ENCODE results near the gene SMARCD3. TPM values are rescaled to one million over a fixed set of nuclear protein-coding genes. Genes with fewer than 3 reads are reported as not detected.

The SMARCD3 gene
- total and polyA plus RNA-seq, 2 donors (not counting 1 experiment from before 2014, with no cell fraction given): 23.8 to 30.7 TPM

DNA sequence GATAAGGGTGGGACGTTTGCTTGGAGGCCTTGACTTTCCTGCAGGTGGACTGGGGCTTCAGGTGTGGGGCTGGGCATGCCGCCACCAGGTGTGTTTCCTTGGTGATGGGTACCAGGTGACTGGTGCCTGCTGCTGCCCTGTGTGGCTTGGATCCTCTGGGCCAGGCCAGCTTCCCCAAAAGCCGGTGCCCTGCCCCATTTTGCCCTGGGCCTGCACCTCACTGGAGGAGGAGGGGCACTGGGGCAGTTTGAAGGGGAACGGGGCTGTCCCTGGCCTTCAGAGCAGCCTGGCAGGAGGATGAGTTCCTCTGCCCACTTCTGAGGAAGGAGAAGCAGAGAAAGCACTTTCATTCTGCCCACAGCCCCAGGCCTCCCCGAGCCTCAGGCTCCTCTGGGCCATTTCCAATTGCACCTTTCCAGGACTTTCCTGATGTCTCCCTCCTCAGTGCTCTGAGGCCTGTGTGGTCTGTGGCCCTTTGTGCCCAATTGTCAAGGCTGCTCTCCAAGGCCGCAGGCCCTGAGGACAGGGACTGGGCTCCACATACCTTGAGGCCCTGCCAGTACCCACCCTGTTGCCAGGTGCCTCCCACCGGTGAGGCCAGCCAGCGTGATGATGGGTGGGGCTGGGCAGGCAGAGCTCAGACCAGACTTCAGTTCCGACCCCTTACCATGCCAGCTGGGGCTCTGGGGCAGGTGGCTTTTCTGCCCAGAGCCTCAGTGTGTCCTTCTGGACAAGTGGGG, 25.3 kb upstream of the SMARCD3 start:
- Histone ChIP-seq H3K4me1 (ENCODE audit: control insufficient read depth, extremely low read depth, insufficient read depth, low read length) (no peaks in the 10 kb centered on the region), H3K4me3 (replicated peaks in 1 of 4; ENCODE audit: control extremely low read depth in 1 of 4, insufficient read depth in 1 of 4, low read depth in 3 of 4, low read length in 4 of 4) (no peak overlapping the region), H2AFZ (ENCODE audit: low read length) (no peak overlapping the region), H3K36me3 (ENCODE audit: control insufficient read depth, insufficient read depth, low read length) (no peaks in the 10 kb centered on the region), H3K27ac (ENCODE audit: insufficient read depth, low read length) (no peak overlapping the region), H3K27me3 (ENCODE audit: control insufficient read depth, insufficient read depth, low read length) (peaks cover 7% of the 10 kb centered on the region), H3K9me3 (ENCODE audit: control insufficient read depth, insufficient read depth, low read depth, low read length) (no peaks in the 10 kb centered on the region), H4K20me1 (ENCODE audit: control insufficient read depth, extremely low read depth, insufficient read depth, low read length) (no peaks in the 10 kb centered on the region), H3K4me2 (ENCODE audit: extremely low read depth, insufficient read depth, low read length) (no peak overlapping the region), H3K9ac (ENCODE audit: insufficient read depth, low read length) (no peak overlapping the region), H3K79me2 (ENCODE audit: control insufficient read depth, insufficient read depth, low read length) (no peaks in the 10 kb centered on the region)
- TF ChIP-seq, protein P1, sequence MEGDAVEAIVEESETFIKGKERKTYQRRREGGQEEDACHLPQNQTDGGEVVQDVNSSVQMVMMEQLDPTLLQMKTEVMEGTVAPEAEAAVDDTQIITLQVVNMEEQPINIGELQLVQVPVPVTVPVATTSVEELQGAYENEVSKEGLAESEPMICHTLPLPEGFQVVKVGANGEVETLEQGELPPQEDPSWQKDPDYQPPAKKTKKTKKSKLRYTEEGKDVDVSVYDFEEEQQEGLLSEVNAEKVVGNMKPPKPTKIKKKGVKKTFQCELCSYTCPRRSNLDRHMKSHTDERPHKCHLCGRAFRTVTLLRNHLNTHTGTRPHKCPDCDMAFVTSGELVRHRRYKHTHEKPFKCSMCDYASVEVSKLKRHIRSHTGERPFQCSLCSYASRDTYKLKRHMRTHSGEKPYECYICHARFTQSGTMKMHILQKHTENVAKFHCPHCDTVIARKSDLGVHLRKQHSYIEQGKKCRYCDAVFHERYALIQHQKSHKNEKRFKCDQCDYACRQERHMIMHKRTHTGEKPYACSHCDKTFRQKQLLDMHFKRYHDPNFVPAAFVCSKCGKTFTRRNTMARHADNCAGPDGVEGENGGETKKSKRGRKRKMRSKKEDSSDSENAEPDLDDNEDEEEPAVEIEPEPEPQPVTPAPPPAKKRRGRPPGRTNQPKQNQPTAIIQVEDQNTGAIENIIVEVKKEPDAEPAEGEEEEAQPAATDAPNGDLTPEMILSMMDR (conservative IDR thresholded peaks at IDR 0.05 in 1 of 2, IDR thresholded peaks at IDR 0.05 in 1 of 2; ENCODE audit: low read depth in 1 of 2, low read length in 2 of 2): no peak
- no peak for TF ChIP-seq EZH2 (IDR thresholded peaks at IDR 0.05; ENCODE audit: low read length, missing control alignments)
- no peak for DNase-seq (ENCODE audit: low read depth in 2 of 2)

DNA sequence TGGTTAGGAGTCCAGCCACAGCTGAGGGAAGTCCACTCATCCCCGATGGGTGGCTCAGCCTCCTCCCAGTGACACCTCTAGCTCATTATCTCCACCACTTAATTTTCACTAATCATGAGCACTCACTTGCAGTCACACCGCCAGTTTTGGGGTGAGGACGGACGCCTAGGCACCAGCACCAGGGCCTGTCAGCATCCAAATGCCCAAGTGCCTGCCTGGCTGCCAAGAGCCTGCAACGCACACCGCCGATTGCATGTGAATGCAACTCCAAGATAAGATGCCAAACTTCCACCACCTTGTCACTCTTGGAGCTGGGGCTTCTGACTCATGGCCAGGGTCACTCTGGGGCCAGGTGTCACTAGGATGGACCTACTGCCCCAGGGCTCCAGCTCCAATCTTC, 24.4 kb upstream of the SMARCD3 start:
- Histone ChIP-seq H2AFZ (ENCODE audit: low read length) (no peak overlapping the region), H3K9me3 (ENCODE audit: control insufficient read depth, insufficient read depth, low read depth, low read length) (no peaks in the 10 kb centered on the region), H3K27ac (ENCODE audit: insufficient read depth, low read length) (no peak overlapping the region), H4K20me1 (ENCODE audit: control insufficient read depth, extremely low read depth, insufficient read depth, low read length) (no peaks in the 10 kb centered on the region), H3K4me3 (replicated peaks in 1 of 4; ENCODE audit: control extremely low read depth in 1 of 4, insufficient read depth in 1 of 4, low read depth in 3 of 4, low read length in 4 of 4) (no peak overlapping the region), H3K4me1 (ENCODE audit: control insufficient read depth, extremely low read depth, insufficient read depth, low read length) (no peaks in the 10 kb centered on the region), H3K9ac (ENCODE audit: insufficient read depth, low read length) (no peak overlapping the region), H3K27me3 (ENCODE audit: control insufficient read depth, insufficient read depth, low read length) (peaks cover 8% of the 10 kb centered on the region), H3K36me3 (ENCODE audit: control insufficient read depth, insufficient read depth, low read length) (no peaks in the 10 kb centered on the region), H3K4me2 (ENCODE audit: extremely low read depth, insufficient read depth, low read length) (no peak overlapping the region), H3K79me2 (ENCODE audit: control insufficient read depth, insufficient read depth, low read length) (no peaks in the 10 kb centered on the region)
- TF ChIP-seq, protein P1 (conservative IDR thresholded peaks at IDR 0.05 in 1 of 2, IDR thresholded peaks at IDR 0.05 in 1 of 2; ENCODE audit: low read depth in 1 of 2, low read length in 2 of 2): no peak
- no peak for DNase-seq (ENCODE audit: low read depth in 2 of 2)

GRCh38 chr7:151272405-151272804, 23.9 kb upstream of the SMARCD3 start:
- no peak overlapping the region for H3K4me2 ChIP-seq (ENCODE audit: extremely low read depth, insufficient read depth, low read length)
- H3K4me1 ChIP-seq (ENCODE audit: control insufficient read depth, extremely low read depth, insufficient read depth, low read length): no peaks in the 10 kb centered on the region
- H3K79me2 ChIP-seq (ENCODE audit: control insufficient read depth, insufficient read depth, low read length): no peaks in the 10 kb centered on the region
- no peaks in the 10 kb centered on the region for H3K36me3 ChIP-seq (ENCODE audit: control insufficient read depth, insufficient read depth, low read length)
- no peak overlapping the region for H2AFZ ChIP-seq (ENCODE audit: low read length)
- peak; percentile 32 for TF ChIP-seq EZH2 (IDR thresholded peaks at IDR 0.05; ENCODE audit: low read length, missing control alignments)
- TF ChIP-seq, protein P1 (conservative IDR thresholded peaks at IDR 0.05 in 1 of 2, IDR thresholded peaks at IDR 0.05 in 1 of 2; ENCODE audit: low read depth in 1 of 2, low read length in 2 of 2): peak; percentile 14 to 15
- H4K20me1 ChIP-seq (ENCODE audit: control insufficient read depth, extremely low read depth, insufficient read depth, low read length): no peaks in the 10 kb centered on the region
- H3K4me3 ChIP-seq (replicated peaks in 1 of 4; ENCODE audit: control extremely low read depth in 1 of 4, insufficient read depth in 1 of 4, low read depth in 3 of 4, low read length in 4 of 4): no peak overlapping the region
- H3K27me3 ChIP-seq (ENCODE audit: control insufficient read depth, insufficient read depth, low read length): peaks cover 8% of the 10 kb centered on the region
- DNase-seq (ENCODE audit: low read depth in 2 of 2): peak in 1 of 2 donors; percentile 8
- H3K9me3 ChIP-seq (ENCODE audit: control insufficient read depth, insufficient read depth, low read depth, low read length): no peaks in the 10 kb centered on the region
- H3K27ac ChIP-seq (ENCODE audit: insufficient read depth, low read length): no peak overlapping the region
- H3K9ac ChIP-seq (ENCODE audit: insufficient read depth, low read length): no peak overlapping the region
